Endothelial cell of umbilical vein (primary cell): ENCODE data around the gene PIM1. TPM values are rescaled to one million over a fixed set of nuclear protein-coding genes. Genes with fewer than 3 reads are reported as not detected.

Experiments used
- BruUV-seq: library from RNA; stranded (reverse); fragments of 400-500 nt; replicated peaks from 2 replicates; lab custom pipeline; 2021; lab: Mats Ljungman, UMichigan
- CTCF ChIA-PET: fragments of 300-600, 350-600 bp; sonication (Branson Sonifier 250); formaldehyde crosslinking; loops from one replicate; lab custom pipeline; 2021; ENCODE audit warnings: antibody characterized with exemption, inconsistent platforms; lab: Charles Lee
- POLR2A ChIA-PET: fragments of 300-600, 350-600 bp; sonication (Branson Sonifier 250); formaldehyde crosslinking; loops from one replicate; lab custom pipeline; 2021; ENCODE audit warnings: antibody characterized with exemption, inconsistent platforms; lab: Charles Lee
- DNase-seq: peaks from one replicate; pipeline ENCODE4 v3.0.0-alpha.2; 2011; ENCODE audit warnings: low read depth, low spot score
- FAIRE-seq: peaks from 2 replicates; lab custom pipeline; 2011; peaks lifted over from hg19 to GRCh38; lab: Jason Lieb, UNC
- H2AFZ ChIP-seq: 2 replicates; pipeline ENCODE4 v1.6.0; 2012; ENCODE audit warnings: low read depth, low read length, control low read depth, inconsistent platforms
- H3K27ac ChIP-seq: 2 replicates; pipeline ENCODE4 v1.5.1; 2011; ENCODE audit warnings: low read depth, mild to moderate bottlenecking, control low read depth, low read length, moderate library complexity; ENCODE audit not compliant: insufficient read depth
- H3K27me3 ChIP-seq, 2 experiments: 2 replicates each; pipeline versions ENCODE4 v1.6.0 to v1.6.1; 2011; ENCODE audit warnings: low read length in 2 of 2, mixed read lengths in 1 of 2; ENCODE audit not compliant: control insufficient read depth in 2 of 2, insufficient read depth in 2 of 2
- H3K36me3 ChIP-seq, 2 experiments: 2 replicates in 1 of 2; 3 replicates in 1 of 2; pipeline ENCODE4 v1.5.1; 2011; ENCODE audit warnings: low read length in 2 of 2, mild to moderate bottlenecking in 1 of 2, moderate library complexity in 1 of 2; ENCODE audit not compliant: control insufficient read depth in 2 of 2, insufficient read depth in 2 of 2; ENCODE audit errors: extremely low read depth in 1 of 2
- H3K4me1 ChIP-seq: 3 replicates; pipeline ENCODE4 v1.5.1; 2011; ENCODE audit warnings: mild to moderate bottlenecking, low read length; ENCODE audit not compliant: control insufficient read depth, insufficient read depth; ENCODE audit errors: extremely low read depth
- H3K4me2 ChIP-seq: 2 replicates; pipeline ENCODE4 v1.6.1; 2011; ENCODE audit warnings: low read length, control low read depth, mixed read lengths; ENCODE audit not compliant: insufficient read depth
- H3K4me3 ChIP-seq, 3 experiments: fragments of 200-600 bp in 1 of 3; sonication (generic), shearing (Covaris generic) in 1 of 3; replicated peaks in 1 of 3; 2 replicates each; pipeline ENCODE4 v1.5.1; 2011 to 2016; ENCODE audit warnings: control low read depth in 3 of 3, low read length in 3 of 3, mild to moderate bottlenecking in 2 of 3, inconsistent platforms in 1 of 3, low read depth in 1 of 3, moderate library complexity in 1 of 3; ENCODE audit not compliant: insufficient read depth in 1 of 3
- H3K79me2 ChIP-seq: 2 replicates; pipeline ENCODE4 v1.6.0; 2012; ENCODE audit warnings: low read length, inconsistent platforms; ENCODE audit not compliant: control insufficient read depth, insufficient read depth
- H3K9ac ChIP-seq: replicated peaks from 2 replicates; pipeline ENCODE3; 2011; ENCODE audit warnings: low read length, control low read depth; ENCODE audit not compliant: insufficient read depth; ENCODE audit errors: extremely low read depth
- H3K9me1 ChIP-seq: replicated peaks from 3 replicates; pipeline ENCODE4 v1.6.0; 2011; ENCODE audit warnings: mild to moderate bottlenecking, low read length; ENCODE audit not compliant: control insufficient read depth, insufficient read depth; ENCODE audit errors: extremely low read depth
- H3K9me3 ChIP-seq: replicated peaks from 2 replicates; pipeline ENCODE4 v1.5.1; 2012; ENCODE audit warnings: low read length, inconsistent platforms; ENCODE audit not compliant: control insufficient read depth, insufficient read depth
- H4K20me1 ChIP-seq: replicated peaks from 2 replicates; pipeline ENCODE3; 2011; ENCODE audit warnings: mild to moderate bottlenecking, low read length; ENCODE audit not compliant: control insufficient read depth, insufficient read depth; ENCODE audit errors: extremely low read depth
- CTCF ChIP-seq, 2 donors: IDR thresholded peaks; 1 replicate in 1 of 2; 2 replicates in 1 of 2; pipeline ENCODE4 v1.5.1; 2011; ENCODE audit warnings: low read length in 2 of 2, mild to moderate bottlenecking in 2 of 2, moderate library complexity in 2 of 2, control low read depth in 1 of 2, inconsistent platforms in 1 of 2, low read depth in 1 of 2; ENCODE audit not compliant: insufficient read depth in 1 of 2; ENCODE audit errors: extremely low read depth in 1 of 2
- EZH2 ChIP-seq: IDR thresholded peaks from 2 replicates; pipeline ENCODE4 v1.6.1; 2012; ENCODE audit warnings: borderline replicate concordance, low read depth, mild to moderate bottlenecking, moderate library complexity, low read length, inconsistent platforms; ENCODE audit not compliant: severe bottlenecking
- FOS ChIP-seq: IDR thresholded peaks from 2 replicates; pipeline ENCODE4 v1.6.1; 2011; ENCODE audit warnings: mild to moderate bottlenecking, low read length, moderate library complexity, borderline replicate concordance; ENCODE audit not compliant: insufficient read depth
- GATA2 ChIP-seq: IDR thresholded peaks from 2 replicates; pipeline ENCODE4 v1.7.0; 2011; ENCODE audit warnings: low read depth, mild to moderate bottlenecking, moderate library complexity, mixed read lengths, low read length; ENCODE audit not compliant: insufficient read length, insufficient read depth
- JUN ChIP-seq: IDR thresholded peaks from 2 replicates; pipeline ENCODE4 v1.6.1; 2011; ENCODE audit warnings: borderline replicate concordance, low read depth; ENCODE audit not compliant: insufficient read length, insufficient read depth
- MAX ChIP-seq: IDR thresholded peaks from 2 replicates; pipeline ENCODE4 v1.6.1; 2011; ENCODE audit not compliant: insufficient read depth, insufficient read length
- MYC ChIP-seq: IDR thresholded peaks from one replicate; pipeline ENCODE4 v1.6.1; 2011; ENCODE audit warnings: mild to moderate bottlenecking, low read depth, low read length
- POLR2A ChIP-seq: IDR thresholded peaks from 2 replicates; pipeline ENCODE4 v1.6.1; 2012; ENCODE audit warnings: low read depth, mild to moderate bottlenecking, control low read depth, low read length
- POLR2AphosphoS5 ChIP-seq: IDR thresholded peaks from 2 replicates; pipeline ENCODE4 v1.6.1; 2012; ENCODE audit warnings: low read depth, mild to moderate bottlenecking, control low read depth, low read length, moderate library complexity; ENCODE audit not compliant: insufficient read depth
- dilution Hi-C: fragments of 300-500 bp; cut with MboI; formaldehyde crosslinking; loops from one replicate; pipeline ENCODE4 v1.15.0; 2019; ENCODE audit warnings: low sequenced_read_pairs; ENCODE audit not compliant: extremely low pct_ligation_motif_present
- intact Hi-C: fragments of 100-400 bp; cut with micrococcal nuclease; formaldehyde crosslinking; loops from one replicate; pipeline ENCODE4 v1.10.0; 2022
- polyA plus RNA-seq, 4 experiments: library from polyadenylated mRNA; depleted of rRNA in 3 of 4; stranded (reverse) in 3 of 4; unstranded in 1 of 4; fragments of >200 nt; gene quantifications; 2 replicates each; pipeline versions ENCODE4 v1.2.1 to v1.2.3, GENCODE V29; 2011 to 2012; ENCODE audit warnings: missing spikeins in 1 of 4
- total RNA-seq: library from RNA; stranded (reverse); gene quantifications from 2 replicates; pipeline ENCODE4 v1.2.3, GENCODE V29; 2021

Gene PIM1
- total and polyA plus RNA-seq, 2 donors (not counting 3 experiments of a cell fraction or from before 2014, with no cell fraction given) = 9.2 to 11.3 TPM

GRCh38 chr6:37177935-37178517 lies 8.1 kb downstream of the PIM1 start:
- dilution Hi-C loops = no loop called here
- no TSS peak for BruUV-seq

More at GRCh38 chr6:37177935-37178517, 8.1 kb downstream of the PIM1 start:
- no peaks in the 10 kb centered on the region for H4K20me1 ChIP-seq
- H3K79me2 ChIP-seq = no peaks in the 10 kb centered on the region
- no peak for TF ChIP-seq FOS
- no peak for TF ChIP-seq MYC
- no peak for TF ChIP-seq GATA2
- TF ChIP-seq POLR2A = no peak
- TF ChIP-seq CTCF (IDR thresholded peaks at IDR 0.05; ENCODE audit: extremely low read depth in 1 of 2, insufficient read depth in 1 of 2, low read depth in 1 of 2, low read length in 2 of 2) = no peak
- no peak for TF ChIP-seq JUN
- no peak for TF ChIP-seq MAX
- TF ChIP-seq EZH2 = no peak
- no peak for TF ChIP-seq POLR2AphosphoS5
- H3K27me3 ChIP-seq = no peaks in the 10 kb centered on the region
- no peak for DNase-seq
- H3K9me1 ChIP-seq = no peaks in the 10 kb centered on the region
- no peak overlapping the region for H3K27ac ChIP-seq
- ChIA-PET POLR2A (no interaction called here), CTCF (interaction anchor here (1.0 to 3.5 kb wide), 5 partner anchors 16 to 160 kb away, joined by 3 to 22 read pairs (median 8); no protein-coding TSS in a partner anchor)
- peaks cover 4 to 13% of the 10 kb centered on the region in 2 experiments for H3K36me3 ChIP-seq
- FAIRE-seq = no peak
- no peak overlapping the region for H3K9ac ChIP-seq
- H3K4me3 ChIP-seq = no peak overlapping the region
- intact Hi-C loops = no loop called here
- H3K9me3 ChIP-seq = no peaks in the 10 kb centered on the region
- no peak overlapping the region for H2AFZ ChIP-seq
- no peaks in the 10 kb centered on the region for H3K4me1 ChIP-seq
- H3K4me2 ChIP-seq = no peak overlapping the region
